ENCODE results near the gene CFAP74.

CFAP74 gene

DNA sequence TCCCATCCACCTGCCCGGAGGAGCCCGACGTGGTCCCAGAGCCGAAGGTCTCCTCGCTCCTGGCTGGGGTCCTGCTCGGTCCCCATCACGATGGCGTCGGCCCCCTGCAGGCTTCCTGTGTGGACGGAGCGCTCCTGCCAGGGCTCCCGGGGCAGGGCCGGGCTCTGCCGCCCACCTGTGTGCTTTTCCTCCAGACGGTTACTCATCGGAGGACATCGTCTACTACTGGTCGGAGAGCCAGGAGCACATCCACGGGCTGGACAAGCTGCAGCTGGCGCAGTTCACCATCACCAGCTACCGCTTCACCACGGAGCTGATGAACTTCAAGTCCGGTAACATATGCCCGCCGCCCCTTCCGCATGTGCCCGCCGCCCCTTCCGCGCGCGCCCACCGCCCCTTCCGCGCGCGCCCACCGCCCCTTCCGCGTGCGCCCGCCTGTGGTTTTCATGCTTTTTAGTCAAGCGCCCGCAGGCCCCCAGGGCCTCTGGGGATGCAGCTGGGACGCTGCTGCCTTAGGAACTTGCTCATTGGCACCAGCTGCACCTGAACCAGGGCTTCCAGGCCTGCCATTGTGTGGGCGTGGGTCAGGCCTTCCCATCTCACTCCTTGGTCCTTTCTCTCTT, 24.5 kb upstream of the CFAP74 start:
- TF ChIP-seq CTCF (IDR thresholded peaks at IDR 0.05): no peak

- TF ChIP-seq CTCF (IDR thresholded peaks at IDR 0.05): no peak
These were observed 21.9 kb upstream of the CFAP74 start for GRCh38 chr1:2025491-2025981.

- no peak for TF ChIP-seq CTCF (IDR thresholded peaks at IDR 0.05)
These were observed 21.3 kb upstream of the CFAP74 start for GRCh38 chr1:2024887-2025286.

- no peak for TF ChIP-seq CTCF (IDR thresholded peaks at IDR 0.05)
These were observed 20.9 kb upstream of the CFAP74 start for GRCh38 chr1:2024451-2024850.

GRCh38 chr1:2023187-2023586, 19.6 kb upstream of the CFAP74 start:
- TF ChIP-seq CTCF (IDR thresholded peaks at IDR 0.05): no peak

DNA sequence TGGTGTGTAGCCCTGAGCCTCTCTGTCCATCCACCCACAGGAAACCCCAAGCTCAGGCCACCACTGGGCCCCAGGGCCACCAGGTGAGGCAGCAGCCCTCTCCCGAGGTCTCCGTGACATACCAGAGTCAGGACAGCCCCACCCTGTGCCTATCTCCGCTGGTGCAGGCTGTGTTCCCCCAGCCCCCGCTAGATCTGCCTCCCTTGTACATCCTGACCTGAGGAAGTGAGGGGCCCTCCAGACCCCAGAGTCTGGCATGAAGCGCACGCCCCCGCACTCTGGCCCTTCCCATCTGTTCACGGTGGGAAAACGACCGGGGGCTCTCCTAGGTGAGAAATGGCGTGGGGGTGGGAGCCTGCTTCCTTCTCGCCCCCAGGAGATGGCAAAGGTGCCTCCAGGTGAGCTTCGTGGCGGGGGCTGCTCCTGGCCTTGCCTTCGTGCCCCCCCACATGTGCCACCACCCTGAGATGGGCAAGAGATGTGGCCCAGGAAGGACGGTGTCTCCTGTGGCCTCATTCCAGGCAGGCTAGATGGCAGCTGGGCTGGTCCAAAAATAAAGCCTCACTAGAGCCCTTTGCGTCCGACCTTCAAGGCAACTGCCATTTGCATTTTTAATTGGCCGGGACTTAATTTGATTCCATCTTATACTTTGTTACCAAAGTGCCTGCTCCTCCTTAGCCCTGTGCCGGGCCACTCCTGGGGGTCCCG, 18.6 kb upstream of the CFAP74 start:
- TF ChIP-seq CTCF (IDR thresholded peaks at IDR 0.05): no peak

- TF ChIP-seq CTCF (IDR thresholded peaks at IDR 0.05): no peak
These were observed 18.0 kb upstream of the CFAP74 start for GRCh38 chr1:2021550-2021949.

Measured in LNCAP (cell line).